Naive thymus-derived CD4-positive, alpha-beta T cell (primary cell): ENCODE data around the gene KCNA2. TPM values are rescaled to one million over a fixed set of nuclear protein-coding genes. Genes with fewer than 3 reads are reported as not detected.

Source experiments
- ATAC-seq: fragments of 150-1000 bp; cut with Tn5 transposase; 2 replicates; pipeline ENCODE4 v1.10.0; 2021; ENCODE audit warnings: mild to moderate bottlenecking, moderate library complexity
- CTCF ChIA-PET: fragments of 350-600 bp; sonication (Branson Sonifier 250); formaldehyde crosslinking; loops from one replicate; lab custom pipeline; 2021; ENCODE audit warnings: antibody characterized with exemption; lab: Charles Lee
- POLR2A ChIA-PET: fragments of 350-600 bp; sonication (Branson Sonifier 250); formaldehyde crosslinking; loops from one replicate; lab custom pipeline; 2021; ENCODE audit warnings: antibody characterized with exemption, inconsistent platforms; lab: Charles Lee
- DNase-seq, 9 donors: peaks; one replicate each; pipeline versions ENCODE4 v3.0.0 to v3.0.0-alpha.2; 2020 to 2022; ENCODE audit warnings: mixed read lengths in 1 of 9
- H3K27ac ChIP-seq: one replicate; pipeline ENCODE4 v1.7.0; 2013; ENCODE audit warnings: mild to moderate bottlenecking, low read depth, low read length, moderate library complexity
- H3K27me3 ChIP-seq, 2 donors: one replicate each; pipeline ENCODE4 v1.7.0; 2013; ENCODE audit warnings: low read length in 2 of 2, mild to moderate bottlenecking in 2 of 2, moderate library complexity in 2 of 2; ENCODE audit not compliant: control insufficient read depth in 2 of 2, insufficient read depth in 2 of 2
- H3K36me3 ChIP-seq, 3 experiments: 1 replicate in 2 of 3; 2 replicates in 1 of 3; pipeline ENCODE4 v1.7.0; 2013; ENCODE audit warnings: low read length in 3 of 3, mild to moderate bottlenecking in 3 of 3, moderate library complexity in 1 of 3; ENCODE audit not compliant: insufficient read depth in 3 of 3, control insufficient read depth in 2 of 3
- H3K4me1 ChIP-seq, 2 donors: one replicate each; pipeline ENCODE4 v1.7.0; 2013; ENCODE audit warnings: low read length in 2 of 2, mild to moderate bottlenecking in 2 of 2, moderate library complexity in 1 of 2; ENCODE audit not compliant: control insufficient read depth in 2 of 2, insufficient read depth in 2 of 2
- H3K4me3 ChIP-seq: 2 replicates; pipeline ENCODE4 v1.7.0; 2013; ENCODE audit warnings: mild to moderate bottlenecking, low read length
- H3K9me3 ChIP-seq, 3 experiments: 1 replicate in 2 of 3; 2 replicates in 1 of 3; pipeline ENCODE4 v1.7.0; 2013; ENCODE audit warnings: low read length in 3 of 3; ENCODE audit not compliant: control insufficient read depth in 2 of 3
- H3K27ac Mint-ChIP-seq, 9 donors: one replicate each; pipeline ENCODE4 v1.8.0; 2020 to 2022; ENCODE audit warnings: mixed read lengths in 9 of 9, mild to moderate bottlenecking in 8 of 9, moderate library complexity in 5 of 9, inconsistent platforms in 2 of 9
- H3K27me3 Mint-ChIP-seq, 5 donors: one replicate each; pipeline ENCODE4 v1.8.0; 2021 to 2022; ENCODE audit warnings: mixed read lengths in 5 of 5, mild to moderate bottlenecking in 1 of 5
- H3K36me3 Mint-ChIP-seq, 5 donors: one replicate each; pipeline ENCODE4 v1.8.0; 2020 to 2022; ENCODE audit warnings: mixed read lengths in 5 of 5, mild to moderate bottlenecking in 3 of 5, inconsistent platforms in 1 of 5
- H3K4me1 Mint-ChIP-seq, 7 donors: one replicate each; pipeline ENCODE4 v1.8.0; 2020 to 2022; ENCODE audit warnings: mixed read lengths in 7 of 7, mild to moderate bottlenecking in 3 of 7, inconsistent platforms in 1 of 7
- H3K4me3 Mint-ChIP-seq, 10 donors: one replicate each; pipeline ENCODE4 v1.8.0; 2020 to 2022; ENCODE audit warnings: mild to moderate bottlenecking in 10 of 10, mixed read lengths in 10 of 10, moderate library complexity in 6 of 10, inconsistent platforms in 2 of 10
- H3K9me3 Mint-ChIP-seq, 11 donors: one replicate each; pipeline ENCODE4 v1.8.0; 2020 to 2022; ENCODE audit warnings: mixed read lengths in 11 of 11, mild to moderate bottlenecking in 4 of 11, inconsistent platforms in 1 of 11, moderate library complexity in 1 of 11
- intact Hi-C, 2 donors: fragments of 100-400 bp; cut with micrococcal nuclease; formaldehyde crosslinking; loops; one replicate each; pipeline ENCODE4 v1.15.1; 2023
- polyA plus RNA-seq, 2 donors: library from polyadenylated mRNA; unstranded; fragments of 300-500 nt; fragmentation: Illumina TruSeq; gene quantifications; one replicate each; pipeline ENCODE4 v1.2.3, GENCODE V29; 2021
- total RNA-seq, 6 experiments: library from RNA in 5 of 6; stranded (reverse) in 5 of 6; gene quantifications; 1 replicate in 5 of 6; 2 replicates in 1 of 6; pipeline ENCODE4 v1.2.3 and lab custom pipeline; 2021 to 2026

KCNA2 gene
- total and polyA plus RNA-seq, 7 experiments from 2014 or later = 0.62 to 4.6 (median 1.2) TPM; not detected in 2

- peaks cover 0 to 8% (median 0%) of the 10 kb centered on the region in 7 donors for H3K4me1 Mint-ChIP-seq
- no peaks in the 10 kb centered on the region for H3K9me3 ChIP-seq
- peaks cover 47 to 65% (median 51%) of the 10 kb centered on the region in 5 donors for H3K27me3 Mint-ChIP-seq
- H3K4me1 ChIP-seq = no peaks in the 10 kb centered on the region
- no peak overlapping the region for H3K27ac ChIP-seq
- ATAC-seq (no peak), DNase-seq (no peak)
- CTCF ChIA-PET = interaction anchor here (1.0 to 2.4 kb wide), 9 partner anchors 25 to 273 kb away, joined by 3 to 21 read pairs (median 4); no protein-coding TSS in a partner anchor
- intact Hi-C loops = loop anchor here in 1 of 2 donors (5.0 kb wide), 1 partner anchor 131 kb away; no protein-coding TSS in a partner anchor
- H3K27ac Mint-ChIP-seq = no peak overlapping the region
- no peak overlapping the region for H3K4me3 ChIP-seq
- H3K9me3 Mint-ChIP-seq = no peaks in the 10 kb centered on the region
- POLR2A ChIA-PET = no interaction called here
- H3K36me3 ChIP-seq = no peaks in the 10 kb centered on the region
- H3K36me3 Mint-ChIP-seq = peaks cover 0 to 4% (median 0%) of the 10 kb centered on the region in 5 donors
- H3K27me3 ChIP-seq = peaks cover 0 to 9% of the 10 kb centered on the region in 2 donors
- peak overlapping the region in 1 of 10 donors; percentile 27 for H3K4me3 Mint-ChIP-seq
Measured at GRCh38 chr1:110556471-110556807, 49.7 kb downstream of the KCNA2 start.

DNA sequence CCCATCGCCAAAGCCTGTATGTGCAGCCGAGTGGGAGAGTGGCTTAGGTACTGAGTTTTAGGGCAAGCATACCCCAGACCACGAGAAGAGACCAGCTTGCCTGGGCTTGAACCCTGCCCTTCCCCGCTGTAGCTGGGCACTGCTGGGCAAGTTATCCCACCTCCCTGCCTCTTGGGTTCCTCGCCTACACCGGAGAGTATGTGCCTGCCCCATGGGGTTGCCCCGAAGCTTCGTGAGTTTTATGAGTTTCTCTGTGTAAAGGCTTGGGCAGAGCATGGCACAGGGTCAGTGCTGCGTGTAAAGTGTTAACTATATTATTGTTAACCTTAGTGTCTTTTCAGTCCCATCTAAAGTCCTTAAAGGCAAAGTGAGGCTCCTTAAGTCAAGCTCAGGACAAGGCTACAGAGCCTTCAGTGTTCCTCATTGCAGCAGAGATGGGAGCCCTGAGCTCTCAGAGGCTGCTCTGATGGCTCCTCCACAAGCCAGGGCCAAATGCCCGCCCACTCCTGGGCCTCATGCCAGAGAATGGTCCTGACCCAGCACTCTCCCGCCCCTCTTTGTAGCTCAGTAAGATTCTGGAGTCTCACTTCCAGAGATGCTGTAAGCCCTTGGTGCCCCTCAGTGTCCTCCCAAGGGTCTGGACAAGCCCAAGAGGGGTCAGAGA lies 50.2 kb downstream of the KCNA2 start:
- ATAC-seq (no peak), DNase-seq (no peak)
- ChIA-PET POLR2A (no interaction called here), CTCF (interaction anchor here (0.8 to 2.4 kb wide), 11 partner anchors 25 to 273 kb away, joined by 3 to 21 read pairs (median 5); partner anchors contain the start of gene KCNA2)
- Mint-ChIP-seq H3K4me3 (peak overlapping the region in 3 of 10 donors; percentile 3 to 49 (median 33)), H3K9me3 (no peaks in the 10 kb centered on the region), H3K27me3 (peaks cover 47 to 68% (median 55%) of the 10 kb centered on the region in 5 donors), H3K36me3 (peaks cover 0 to 4% (median 0%) of the 10 kb centered on the region in 5 donors), H3K27ac (no peak overlapping the region), H3K4me1 (peaks cover 0 to 8% (median 0%) of the 10 kb centered on the region in 7 donors)
- H3K4me3 ChIP-seq = no peak overlapping the region
- no peaks in the 10 kb centered on the region for H3K4me1 ChIP-seq
- intact Hi-C loops = loop anchor here (1.0 to 5.0 kb wide), 4 partner anchors 59 to 227 kb away; no protein-coding TSS in a partner anchor
- H3K36me3 ChIP-seq = no peaks in the 10 kb centered on the region
- H3K27ac ChIP-seq = no peak overlapping the region
- H3K9me3 ChIP-seq = no peaks in the 10 kb centered on the region
- peaks cover 0 to 9% of the 10 kb centered on the region in 2 donors for H3K27me3 ChIP-seq

GRCh38 chr1:110554871-110555801 lies 51.0 kb downstream of the KCNA2 start:
- POLR2A ChIA-PET = no interaction called here
- Histone ChIP-seq H3K4me3 (peak overlapping the region; percentile 25), H3K36me3 (no peaks in the 10 kb centered on the region), H3K27me3 (peaks cover 0 to 9% of the 10 kb centered on the region in 2 donors), H3K4me1 (no peaks in the 10 kb centered on the region), H3K27ac (no peak overlapping the region), H3K9me3 (no peaks in the 10 kb centered on the region)
- Mint-ChIP-seq H3K27me3 (peaks cover 47 to 72% (median 60%) of the 10 kb centered on the region in 5 donors), H3K4me3 (peak overlapping the region in 9 of 10 donors; percentile 13 to 63 (median 31)), H3K9me3 (no peaks in the 10 kb centered on the region), H3K27ac (no peak overlapping the region), H3K4me1 (peaks cover 0 to 8% (median 0%) of the 10 kb centered on the region in 7 donors), H3K36me3 (peaks cover 0 to 4% (median 0%) of the 10 kb centered on the region in 5 donors)
- CTCF ChIA-PET = interaction anchor here (0.8 to 2.4 kb wide), 11 partner anchors 24 to 274 kb away, joined by 3 to 21 read pairs (median 5); partner anchors contain the start of gene KCNA2
- peak; percentile 89 for ATAC-seq
- peak; percentile 20 to 71 (median 54) for DNase-seq
- intact Hi-C loops = loop anchor here (1.0 to 5.0 kb wide), 4 partner anchors 60 to 228 kb away; no protein-coding TSS in a partner anchor

DNA sequence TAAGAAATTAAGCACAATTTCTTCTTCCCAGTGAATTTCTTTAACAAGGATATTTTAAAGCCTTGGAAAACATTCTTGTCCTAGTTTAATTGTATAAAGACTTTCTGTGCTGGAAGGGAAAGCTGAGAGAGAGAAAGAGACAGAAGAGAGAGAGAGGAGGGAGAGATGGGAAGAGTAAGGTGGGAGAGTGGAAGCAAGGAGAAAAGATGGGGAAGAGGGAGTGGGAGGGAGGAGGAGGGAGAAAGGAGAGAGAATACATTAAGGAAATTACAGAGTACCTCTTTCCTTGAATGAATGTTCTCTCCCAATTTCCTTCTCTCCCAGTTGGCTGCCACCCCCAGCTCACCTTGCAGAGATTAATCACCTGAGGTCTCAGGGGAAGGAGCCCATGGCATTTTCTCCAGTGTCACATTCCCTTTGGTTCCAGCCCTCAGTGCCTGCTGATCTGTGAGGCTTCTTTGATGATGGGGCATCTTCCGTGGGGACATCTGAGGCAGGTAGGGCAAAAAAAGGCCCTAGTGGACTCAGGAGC lies 54.8 kb downstream of the KCNA2 start:
- peaks cover 0 to 2% of the 10 kb centered on the region in 2 donors for H3K27me3 ChIP-seq
- Mint-ChIP-seq H3K27me3 (peaks cover 30 to 61% (median 48%) of the 10 kb centered on the region in 5 donors), H3K36me3 (peaks cover 0 to 4% (median 0%) of the 10 kb centered on the region in 5 donors), H3K4me1 (peaks cover 0 to 8% (median 0%) of the 10 kb centered on the region in 7 donors), H3K27ac (no peak overlapping the region), H3K9me3 (peaks cover 0 to 3% (median 0%) of the 10 kb centered on the region in 11 donors), H3K4me3 (no peak overlapping the region)
- no peak overlapping the region for H3K4me3 ChIP-seq
- CTCF ChIA-PET = interaction anchor here (0.6 to 0.9 kb wide), 2 partner anchors 57 to 236 kb away, joined by 3 read pairs; no protein-coding TSS in a partner anchor
- no peaks in the 10 kb centered on the region for H3K36me3 ChIP-seq
- POLR2A ChIA-PET = no interaction called here
- intact Hi-C loops = no loop called here
- no peaks in the 10 kb centered on the region for H3K4me1 ChIP-seq
- ATAC-seq = no peak
- no peak overlapping the region for H3K27ac ChIP-seq
- no peaks in the 10 kb centered on the region for H3K9me3 ChIP-seq
- no peak for DNase-seq

DNA sequence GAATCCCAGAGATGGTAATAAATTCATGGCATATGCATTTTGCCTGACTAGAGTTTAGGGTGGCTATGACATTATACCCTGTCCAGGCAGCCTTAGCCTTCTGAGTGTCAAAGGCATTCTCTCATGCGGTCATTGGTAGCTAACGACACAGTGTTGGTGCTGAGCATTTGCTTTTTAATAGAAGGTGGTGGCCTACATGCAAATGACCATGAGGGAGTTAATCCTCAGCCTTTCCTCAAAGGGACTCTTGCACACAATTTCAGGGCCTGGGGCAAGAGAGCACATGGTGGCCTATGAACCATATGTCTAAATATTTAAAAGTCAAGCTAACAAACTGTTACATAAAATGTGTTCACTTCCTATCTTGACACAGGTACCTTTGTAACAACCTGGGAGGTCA lies 56.3 kb downstream of the KCNA2 start:
- intact Hi-C loops = no loop called here
- DNase-seq (no peak), ATAC-seq (no peak)
- Histone ChIP-seq H3K9me3 (no peaks in the 10 kb centered on the region), H3K36me3 (no peaks in the 10 kb centered on the region), H3K27me3 (no peaks in the 10 kb centered on the region), H3K4me1 (no peaks in the 10 kb centered on the region), H3K4me3 (no peak overlapping the region), H3K27ac (no peak overlapping the region)
- H3K27me3 Mint-ChIP-seq = peaks cover 31 to 58% (median 47%) of the 10 kb centered on the region in 5 donors
- CTCF ChIA-PET = interaction anchor here (1.1 kb wide), 1 partner anchor 234 kb away, joined by 3 read pairs; no protein-coding TSS in a partner anchor
- H3K4me1 Mint-ChIP-seq = peaks cover 0 to 4% (median 0%) of the 10 kb centered on the region in 7 donors
- H3K27ac Mint-ChIP-seq = no peak overlapping the region
- no peak overlapping the region for H3K4me3 Mint-ChIP-seq
- H3K9me3 Mint-ChIP-seq = peaks cover 0 to 3% (median 0%) of the 10 kb centered on the region in 11 donors
- POLR2A ChIA-PET = no interaction called here
- peaks cover 0 to 4% (median 0%) of the 10 kb centered on the region in 5 donors for H3K36me3 Mint-ChIP-seq

- peaks cover 0 to 3% (median 0%) of the 10 kb centered on the region in 11 donors for H3K9me3 Mint-ChIP-seq
- H3K36me3 ChIP-seq = no peaks in the 10 kb centered on the region
- no peaks in the 10 kb centered on the region for H3K9me3 ChIP-seq
- no peaks in the 10 kb centered on the region for H3K4me1 Mint-ChIP-seq
- no peaks in the 10 kb centered on the region for H3K27me3 ChIP-seq
- DNase-seq = no peak
- POLR2A ChIA-PET = no interaction called here
- peaks cover 0 to 4% (median 0%) of the 10 kb centered on the region in 5 donors for H3K36me3 Mint-ChIP-seq
- ATAC-seq = no peak
- no peak overlapping the region for H3K27ac ChIP-seq
- no peak overlapping the region for H3K27ac Mint-ChIP-seq
- intact Hi-C loops = no loop called here
- CTCF ChIA-PET = no interaction called here
- no peaks in the 10 kb centered on the region for H3K4me1 ChIP-seq
- H3K27me3 Mint-ChIP-seq = peaks cover 20 to 50% (median 39%) of the 10 kb centered on the region in 5 donors
- no peak overlapping the region for H3K4me3 Mint-ChIP-seq
- H3K4me3 ChIP-seq = no peak overlapping the region
Measured at GRCh38 chr1:110548381-110548780, 57.8 kb downstream of the KCNA2 start.
